AG09319 (cell line): ENCODE results near the gene DCUN1D1.

ENCODE experiments used
- DNase-seq: peaks from one replicate; pipeline ENCODE4 v3.0.0-alpha.2; 2010; ENCODE audit warnings: low read depth; ENCODE audit errors: extremely low read depth
- TF ChIP-seq, protein P1 (sequence below): IDR thresholded peaks from 2 replicates; pipeline ENCODE4 v1.5.1; 2011; ENCODE audit warnings: low read depth, mild to moderate bottlenecking, inconsistent platforms, low read length, moderate library complexity

DCUN1D1 gene

DNA sequence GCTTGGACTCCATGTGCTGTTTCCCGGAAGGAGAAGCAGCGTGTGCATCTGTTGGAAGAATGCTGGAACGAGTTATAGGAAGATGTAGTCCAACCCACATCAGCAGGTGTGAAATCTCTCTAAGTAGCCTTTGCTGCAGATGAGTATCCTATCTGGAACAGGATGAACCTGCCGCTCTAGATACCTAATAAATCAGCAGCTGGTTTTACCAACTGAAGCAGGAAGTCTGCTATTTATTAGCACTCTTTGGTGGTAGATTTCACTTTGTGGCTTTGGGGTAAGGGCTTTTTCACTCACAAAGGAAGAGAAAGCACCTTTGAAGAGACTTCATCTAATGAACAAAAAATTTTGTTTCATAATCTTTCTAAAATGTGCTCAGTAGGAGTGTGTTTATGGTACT is 66.4 kb downstream of the DCUN1D1 start:
- TF ChIP-seq, protein P1, sequence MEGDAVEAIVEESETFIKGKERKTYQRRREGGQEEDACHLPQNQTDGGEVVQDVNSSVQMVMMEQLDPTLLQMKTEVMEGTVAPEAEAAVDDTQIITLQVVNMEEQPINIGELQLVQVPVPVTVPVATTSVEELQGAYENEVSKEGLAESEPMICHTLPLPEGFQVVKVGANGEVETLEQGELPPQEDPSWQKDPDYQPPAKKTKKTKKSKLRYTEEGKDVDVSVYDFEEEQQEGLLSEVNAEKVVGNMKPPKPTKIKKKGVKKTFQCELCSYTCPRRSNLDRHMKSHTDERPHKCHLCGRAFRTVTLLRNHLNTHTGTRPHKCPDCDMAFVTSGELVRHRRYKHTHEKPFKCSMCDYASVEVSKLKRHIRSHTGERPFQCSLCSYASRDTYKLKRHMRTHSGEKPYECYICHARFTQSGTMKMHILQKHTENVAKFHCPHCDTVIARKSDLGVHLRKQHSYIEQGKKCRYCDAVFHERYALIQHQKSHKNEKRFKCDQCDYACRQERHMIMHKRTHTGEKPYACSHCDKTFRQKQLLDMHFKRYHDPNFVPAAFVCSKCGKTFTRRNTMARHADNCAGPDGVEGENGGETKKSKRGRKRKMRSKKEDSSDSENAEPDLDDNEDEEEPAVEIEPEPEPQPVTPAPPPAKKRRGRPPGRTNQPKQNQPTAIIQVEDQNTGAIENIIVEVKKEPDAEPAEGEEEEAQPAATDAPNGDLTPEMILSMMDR = no peak
- no peak for DNase-seq

DNA sequence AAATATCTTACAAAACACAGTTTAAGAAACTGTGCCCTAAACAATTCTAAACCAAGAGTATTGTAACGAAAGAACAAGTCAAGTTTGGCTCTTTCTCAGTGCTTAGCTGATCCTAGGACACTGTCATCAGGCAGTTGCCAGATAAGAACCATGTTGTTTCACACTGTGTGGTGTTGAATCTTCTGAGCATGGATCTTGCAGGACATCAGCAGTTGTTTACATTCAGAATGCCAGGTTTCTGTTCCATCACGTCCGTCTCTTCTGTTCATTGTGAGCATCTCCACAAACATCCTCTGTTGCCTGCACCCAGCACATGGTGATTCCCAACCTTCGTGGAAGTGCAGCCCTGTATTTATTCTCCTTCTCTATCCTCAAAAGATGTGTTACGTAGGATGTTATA is 67.9 kb downstream of the DCUN1D1 start:
- no peak for DNase-seq
- TF ChIP-seq, protein P1 = no peak

DNA sequence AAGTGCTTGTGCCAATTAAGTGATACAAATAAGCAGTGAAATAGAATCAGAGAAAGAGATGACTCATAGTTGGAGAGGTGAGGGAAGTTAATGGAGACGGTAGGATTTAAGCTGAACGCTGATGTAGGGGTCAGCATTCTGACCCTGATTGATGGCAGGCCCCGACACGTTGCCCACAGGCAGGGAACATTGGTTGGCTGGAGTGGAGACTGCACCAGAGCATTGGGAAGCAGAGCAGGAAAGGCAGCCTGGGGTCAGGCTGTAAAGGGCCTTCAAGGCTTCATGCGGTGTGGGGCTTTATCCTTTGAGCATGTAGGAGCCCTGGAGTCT is 68.6 kb downstream of the DCUN1D1 start:
- TF ChIP-seq, protein P1 = no peak
- no peak for DNase-seq

DNA sequence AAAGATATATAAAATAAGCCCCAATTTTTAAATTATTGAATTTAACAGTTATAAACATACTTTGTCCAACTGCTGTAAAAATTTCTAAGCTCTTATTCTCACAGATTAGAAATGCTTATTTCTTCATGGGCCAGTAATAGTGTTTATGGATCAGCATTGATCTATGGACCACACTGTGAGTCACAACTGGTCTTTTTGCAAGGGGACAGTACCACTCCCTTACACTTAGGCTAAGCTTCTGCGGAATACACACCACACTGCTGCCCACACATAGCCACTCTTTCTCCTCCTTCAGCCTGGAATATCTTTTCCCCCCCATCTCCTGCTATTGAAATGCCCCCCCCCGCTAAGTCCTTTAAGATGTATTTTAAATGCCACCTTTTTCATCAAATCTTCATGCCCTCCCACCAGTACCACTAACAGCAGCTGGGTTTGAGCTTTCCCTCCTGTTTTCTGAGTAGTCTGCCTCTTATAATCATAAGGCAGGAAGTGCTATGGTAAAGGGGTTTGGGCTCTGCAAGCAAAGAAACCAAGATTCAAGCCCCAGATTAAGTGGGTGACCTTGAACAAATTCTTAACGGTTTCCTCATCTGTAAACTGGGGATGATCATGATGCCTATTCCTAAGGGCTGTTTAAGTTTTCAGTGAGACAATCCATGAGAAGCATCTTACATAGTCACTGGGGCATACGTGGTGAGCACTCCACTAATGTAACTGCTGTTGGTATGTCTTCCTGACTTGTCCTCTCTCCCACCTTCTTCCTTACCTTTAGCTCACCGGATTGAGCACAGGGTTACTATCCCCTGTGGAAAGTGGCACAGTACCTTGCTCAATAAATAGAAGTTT is 69.2 kb downstream of the DCUN1D1 start:
- TF ChIP-seq, protein P1 = no peak
- no peak for DNase-seq

DNA sequence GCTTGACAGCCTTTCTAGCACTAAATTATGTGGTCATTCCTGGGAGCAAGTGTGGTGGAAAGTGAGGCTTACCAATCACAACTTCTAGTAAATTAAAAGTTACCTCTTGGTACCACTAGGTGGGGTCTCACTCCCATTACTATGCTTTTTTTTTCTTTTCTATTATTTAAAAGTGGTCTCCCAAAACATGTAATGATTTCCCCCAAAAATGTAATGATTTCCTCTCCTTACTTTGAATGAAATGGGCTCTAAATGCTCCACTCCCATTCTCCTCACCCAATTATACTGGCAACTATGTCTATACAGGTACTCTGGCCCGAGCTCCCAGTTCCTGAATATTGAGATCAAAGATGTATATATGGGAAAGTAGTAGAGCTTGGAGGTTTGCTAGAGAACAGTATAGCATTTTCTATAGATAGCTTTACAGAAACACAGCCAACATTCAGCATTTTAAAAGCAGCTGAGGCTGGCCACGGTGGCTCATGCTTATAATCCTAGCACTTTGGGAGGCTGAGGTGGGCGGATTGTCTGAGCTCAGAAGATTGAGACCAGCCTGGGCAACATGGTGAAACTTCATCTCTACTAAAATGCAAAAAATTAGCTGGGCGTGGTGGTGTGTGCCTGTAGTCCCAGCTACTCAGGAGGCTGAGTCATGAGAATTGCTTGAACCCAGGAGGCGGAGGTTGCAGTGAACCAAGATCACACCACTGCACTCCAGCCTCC is 70.9 kb downstream of the DCUN1D1 start:
- no peak for DNase-seq
- TF ChIP-seq, protein P1 = peak; percentile 45

DNA sequence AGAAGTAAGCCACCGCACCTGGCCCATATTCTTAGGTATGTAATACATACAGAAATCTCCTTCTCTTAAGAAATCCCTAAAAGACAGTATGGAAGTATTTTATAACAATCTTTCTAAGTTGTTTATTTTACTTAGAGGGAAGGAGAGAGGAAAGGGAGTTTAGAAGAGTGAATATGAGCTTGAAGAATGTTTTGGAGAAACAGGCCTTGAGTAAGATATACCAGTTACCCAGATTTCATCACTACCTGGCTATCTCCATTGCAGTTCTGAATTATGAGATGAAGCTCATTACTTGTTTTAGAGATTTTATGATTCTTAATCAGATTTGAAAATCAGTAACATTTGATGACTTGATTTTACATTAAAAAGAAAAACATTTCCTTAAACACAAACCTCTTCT is 71.9 kb downstream of the DCUN1D1 start:
- peak; percentile 11 for DNase-seq
- TF ChIP-seq, protein P1 = no peak

DNA sequence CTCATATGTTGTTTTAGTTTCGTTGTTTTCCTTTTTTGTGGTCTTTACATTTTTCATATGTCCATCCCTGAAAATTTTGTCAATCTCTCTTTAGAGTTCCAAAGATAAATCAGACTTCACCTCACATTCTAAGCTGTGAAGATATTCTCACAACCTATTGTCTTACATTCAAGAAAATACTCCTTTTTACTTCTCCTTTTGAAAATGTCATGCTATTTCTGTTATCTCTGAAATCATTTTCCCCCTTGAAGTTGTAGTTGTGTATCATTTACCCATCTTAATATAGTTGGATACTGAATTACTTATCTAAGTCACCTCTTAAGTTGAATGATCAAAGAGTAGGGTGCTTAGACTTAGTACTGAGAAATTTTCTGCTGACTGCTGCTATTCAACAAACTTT is 74.3 kb downstream of the DCUN1D1 start:
- no peak for DNase-seq
- TF ChIP-seq, protein P1 = no peak
